Liver (tissue), 9 donors: ENCODE data around the gene LRRC10B. TPM values are rescaled to one million over a fixed set of nuclear protein-coding genes. Genes with fewer than 3 reads are reported as not detected.

Source experiments
- DNase-seq: peaks from one replicate; pipeline ENCODE4 v3.0.0-alpha.2; 2017; ENCODE audit warnings: low spot score
- H3K27ac ChIP-seq, 2 donors: one replicate each; pipeline ENCODE4 v1.7.0; 2013; ENCODE audit warnings: inconsistent platforms in 2 of 2, low read length in 2 of 2, control low read depth in 1 of 2, low read depth in 1 of 2, mild to moderate bottlenecking in 1 of 2
- H3K27me3 ChIP-seq, 4 donors: one replicate each; pipeline versions ENCODE4 v1.6.1 to v1.7.0; 2013; ENCODE audit warnings: low read length in 3 of 4, inconsistent platforms in 1 of 4, mild to moderate bottlenecking in 1 of 4, moderate library complexity in 1 of 4; ENCODE audit not compliant: control insufficient read depth in 4 of 4, insufficient read depth in 4 of 4
- H3K36me3 ChIP-seq, 4 donors: one replicate each; pipeline versions ENCODE4 v1.6.1 to v1.7.0; 2013; ENCODE audit warnings: low read length in 3 of 4, mild to moderate bottlenecking in 3 of 4, low read depth in 1 of 4, moderate library complexity in 1 of 4; ENCODE audit not compliant: control insufficient read depth in 4 of 4, insufficient read depth in 3 of 4
- H3K4me1 ChIP-seq, 4 donors: one replicate each; pipeline versions ENCODE4 v1.6.1 to v1.7.0; 2013; ENCODE audit warnings: low read length in 3 of 4, mild to moderate bottlenecking in 3 of 4, moderate library complexity in 1 of 4; ENCODE audit not compliant: control insufficient read depth in 4 of 4, insufficient read depth in 4 of 4
- H3K4me3 ChIP-seq, 3 donors: one replicate each; pipeline versions ENCODE4 v1.6.1 to v1.7.0; 2013; ENCODE audit warnings: low read length in 3 of 3, control low read depth in 1 of 3, low read depth in 1 of 3, mild to moderate bottlenecking in 1 of 3
- H3K9ac ChIP-seq, 2 donors: one replicate each; pipeline ENCODE4 v1.7.0; 2013; ENCODE audit warnings: low read length in 2 of 2, mild to moderate bottlenecking in 2 of 2, moderate library complexity in 2 of 2, control low read depth in 1 of 2, low read depth in 1 of 2
- H3K9me3 ChIP-seq, 4 donors: one replicate each; pipeline versions ENCODE4 v1.6.1 to v1.7.0; 2013; ENCODE audit warnings: low read length in 3 of 4; ENCODE audit not compliant: control insufficient read depth in 4 of 4
- EGR1 ChIP-seq, 2 donors: IDR thresholded peaks; 2 replicates each; pipeline ENCODE4 v1.6.1; 2016 to 2018; ENCODE audit warnings: antibody characterized with exemption in 2 of 2, low read depth in 2 of 2
- FOXA1 ChIP-seq: IDR thresholded peaks from 2 replicates; pipeline ENCODE4 v1.6.1; 2016; ENCODE audit warnings: antibody characterized with exemption
- FOXA2 ChIP-seq: IDR thresholded peaks from 2 replicates; pipeline ENCODE4 v1.6.1; 2016; ENCODE audit warnings: antibody characterized with exemption
- GABPA ChIP-seq, 2 donors: IDR thresholded peaks in 1 of 2; conservative IDR thresholded peaks in 1 of 2; 2 replicates each; pipeline ENCODE4 v1.6.1; 2016; ENCODE audit warnings: antibody characterized with exemption in 2 of 2, mild to moderate bottlenecking in 1 of 2, moderate library complexity in 1 of 2
- HNF4A ChIP-seq, 2 donors: conservative IDR thresholded peaks; 2 replicates each; pipeline ENCODE4 v1.6.1; 2016; ENCODE audit warnings: antibody characterized with exemption in 2 of 2, mild to moderate bottlenecking in 2 of 2
- HNF4G ChIP-seq: IDR thresholded peaks from 2 replicates; pipeline ENCODE4 v1.6.1; 2016; ENCODE audit warnings: antibody characterized with exemption
- JUND ChIP-seq, 2 donors: IDR thresholded peaks; 2 replicates each; pipeline ENCODE4 v1.6.1; 2016; ENCODE audit warnings: antibody characterized with exemption in 2 of 2
- NR2F2 ChIP-seq: IDR thresholded peaks from 2 replicates; pipeline ENCODE4 v1.6.1; 2016; ENCODE audit warnings: antibody characterized with exemption
- RAD21 ChIP-seq, 2 donors: IDR thresholded peaks; 2 replicates each; pipeline ENCODE4 v1.6.1; 2016; ENCODE audit warnings: antibody characterized with exemption in 2 of 2, mild to moderate bottlenecking in 2 of 2
- RXRA ChIP-seq, 2 donors: IDR thresholded peaks; 2 replicates each; pipeline ENCODE4 v1.6.1; 2017 to 2018; ENCODE audit warnings: antibody characterized with exemption in 2 of 2, mild to moderate bottlenecking in 1 of 2
- TAF1 ChIP-seq: conservative IDR thresholded peaks from 2 replicates; pipeline ENCODE4 v1.6.1; 2016; ENCODE audit warnings: antibody characterized with exemption, mild to moderate bottlenecking
- YY1 ChIP-seq: IDR thresholded peaks from 2 replicates; pipeline ENCODE4 v1.6.1; 2016; ENCODE audit warnings: antibody characterized with exemption, mild to moderate bottlenecking
- WGBS: extraction: QIAGEN DNeasy Blood & Tissue Kit; methylation state at CpG from one replicate; pipeline ENCODE4 v1.1.7; 2013; 5-methylcytosine and 5-hydroxymethylcytosine counted together
- polyA plus RNA-seq, 2 donors: library from polyadenylated mRNA; stranded (reverse) in 1 of 2; unstranded in 1 of 2; fragments of 200-250 nt in 1 of 2; fragments of >200 nt in 1 of 2; fragmentation: Nextera tagmentation in 1 of 2; extraction: Ambion mirVana in 1 of 2; gene quantifications; one replicate each; pipeline versions ENCODE4 v1.2.1 to v1.2.3, GENCODE V29; 2013 to 2015
- total RNA-seq, 2 donors: library from RNA; depleted of rRNA; stranded (reverse); fragments of >200 nt; gene quantifications; one replicate each; pipeline ENCODE4 v1.2.3, GENCODE V29; 2014
- TF ChIP-seq, protein P1 (sequence below): IDR thresholded peaks from 2 replicates; pipeline ENCODE4 v1.6.1; 2016; ENCODE audit warnings: antibody characterized with exemption
- TF ChIP-seq, protein P2 (sequence below): fragments of 150-350 bp; IDR thresholded peaks from 2 replicates; pipeline ENCODE4 v1.5.1; 2017; ENCODE audit warnings: improper control_type of control experiment, low read depth, low read length; ENCODE audit not compliant: missing input control
- TF ChIP-seq, protein P3 (sequence below): IDR thresholded peaks from 2 replicates; pipeline ENCODE4 v1.6.1; 2016; ENCODE audit warnings: antibody characterized with exemption, mild to moderate bottlenecking
- TF ChIP-seq, protein P4 (sequence below): IDR thresholded peaks from 2 replicates; pipeline ENCODE4 v1.6.1; 2016; ENCODE audit warnings: antibody characterized with exemption
- TF ChIP-seq, protein P5 (sequence below): IDR thresholded peaks from 2 replicates; pipeline ENCODE4 v1.6.1; 2016; ENCODE audit warnings: antibody characterized with exemption
- donor health status: healthy.
- donor health status: healthy.
- donor health status: healthy.
- donor health status: healthy.
- donor health status: healthy.

Gene LRRC10B
- total and polyA plus RNA-seq, 4 donors: 0.03 to 0.08 TPM; not detected in 2

DNA sequence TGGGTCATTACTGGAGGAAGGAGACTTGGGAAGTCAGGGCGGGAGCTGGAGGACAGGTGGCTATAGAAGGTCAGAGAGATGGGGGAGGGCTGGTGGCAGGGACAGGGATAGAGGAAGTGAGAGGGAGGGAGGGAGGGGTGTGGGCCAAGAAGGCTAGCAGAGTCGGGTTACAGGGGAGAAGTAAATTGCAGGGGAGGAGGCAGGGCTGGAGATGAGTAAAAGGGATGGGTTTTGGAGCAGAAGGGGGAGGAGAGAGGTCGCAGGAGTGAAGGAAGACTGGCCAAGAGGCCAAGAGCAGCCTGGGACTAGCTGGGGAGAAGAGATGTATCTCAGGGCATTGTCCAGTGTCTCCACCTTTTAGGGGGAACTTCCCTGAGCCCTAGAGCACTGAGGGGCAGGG is 33.0 kb downstream of the LRRC10B start:
- peaks cover 5 to 13% (median 7%) of the 10 kb centered on the region in 4 donors for H3K4me1 ChIP-seq
- TF ChIP-seq, protein P1, sequence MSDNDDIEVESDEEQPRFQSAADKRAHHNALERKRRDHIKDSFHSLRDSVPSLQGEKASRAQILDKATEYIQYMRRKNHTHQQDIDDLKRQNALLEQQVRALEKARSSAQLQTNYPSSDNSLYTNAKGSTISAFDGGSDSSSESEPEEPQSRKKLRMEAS: no peak
- TF ChIP-seq FOXA2 (no peak), YY1 (no peak), JUND (IDR thresholded peaks at IDR 0.05) (no peak), EGR1 (IDR thresholded peaks at IDR 0.05; ENCODE audit: low read depth in 2 of 2) (no peak), NR2F2 (no peak), HNF4A (conservative IDR thresholded peaks at IDR 0.05) (no peak), FOXA1 (no peak), HNF4G (no peak), TAF1 (no peak)
- TF ChIP-seq, protein P2, sequence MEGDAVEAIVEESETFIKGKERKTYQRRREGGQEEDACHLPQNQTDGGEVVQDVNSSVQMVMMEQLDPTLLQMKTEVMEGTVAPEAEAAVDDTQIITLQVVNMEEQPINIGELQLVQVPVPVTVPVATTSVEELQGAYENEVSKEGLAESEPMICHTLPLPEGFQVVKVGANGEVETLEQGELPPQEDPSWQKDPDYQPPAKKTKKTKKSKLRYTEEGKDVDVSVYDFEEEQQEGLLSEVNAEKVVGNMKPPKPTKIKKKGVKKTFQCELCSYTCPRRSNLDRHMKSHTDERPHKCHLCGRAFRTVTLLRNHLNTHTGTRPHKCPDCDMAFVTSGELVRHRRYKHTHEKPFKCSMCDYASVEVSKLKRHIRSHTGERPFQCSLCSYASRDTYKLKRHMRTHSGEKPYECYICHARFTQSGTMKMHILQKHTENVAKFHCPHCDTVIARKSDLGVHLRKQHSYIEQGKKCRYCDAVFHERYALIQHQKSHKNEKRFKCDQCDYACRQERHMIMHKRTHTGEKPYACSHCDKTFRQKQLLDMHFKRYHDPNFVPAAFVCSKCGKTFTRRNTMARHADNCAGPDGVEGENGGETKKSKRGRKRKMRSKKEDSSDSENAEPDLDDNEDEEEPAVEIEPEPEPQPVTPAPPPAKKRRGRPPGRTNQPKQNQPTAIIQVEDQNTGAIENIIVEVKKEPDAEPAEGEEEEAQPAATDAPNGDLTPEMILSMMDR: no peak
- TF ChIP-seq, protein P3, sequence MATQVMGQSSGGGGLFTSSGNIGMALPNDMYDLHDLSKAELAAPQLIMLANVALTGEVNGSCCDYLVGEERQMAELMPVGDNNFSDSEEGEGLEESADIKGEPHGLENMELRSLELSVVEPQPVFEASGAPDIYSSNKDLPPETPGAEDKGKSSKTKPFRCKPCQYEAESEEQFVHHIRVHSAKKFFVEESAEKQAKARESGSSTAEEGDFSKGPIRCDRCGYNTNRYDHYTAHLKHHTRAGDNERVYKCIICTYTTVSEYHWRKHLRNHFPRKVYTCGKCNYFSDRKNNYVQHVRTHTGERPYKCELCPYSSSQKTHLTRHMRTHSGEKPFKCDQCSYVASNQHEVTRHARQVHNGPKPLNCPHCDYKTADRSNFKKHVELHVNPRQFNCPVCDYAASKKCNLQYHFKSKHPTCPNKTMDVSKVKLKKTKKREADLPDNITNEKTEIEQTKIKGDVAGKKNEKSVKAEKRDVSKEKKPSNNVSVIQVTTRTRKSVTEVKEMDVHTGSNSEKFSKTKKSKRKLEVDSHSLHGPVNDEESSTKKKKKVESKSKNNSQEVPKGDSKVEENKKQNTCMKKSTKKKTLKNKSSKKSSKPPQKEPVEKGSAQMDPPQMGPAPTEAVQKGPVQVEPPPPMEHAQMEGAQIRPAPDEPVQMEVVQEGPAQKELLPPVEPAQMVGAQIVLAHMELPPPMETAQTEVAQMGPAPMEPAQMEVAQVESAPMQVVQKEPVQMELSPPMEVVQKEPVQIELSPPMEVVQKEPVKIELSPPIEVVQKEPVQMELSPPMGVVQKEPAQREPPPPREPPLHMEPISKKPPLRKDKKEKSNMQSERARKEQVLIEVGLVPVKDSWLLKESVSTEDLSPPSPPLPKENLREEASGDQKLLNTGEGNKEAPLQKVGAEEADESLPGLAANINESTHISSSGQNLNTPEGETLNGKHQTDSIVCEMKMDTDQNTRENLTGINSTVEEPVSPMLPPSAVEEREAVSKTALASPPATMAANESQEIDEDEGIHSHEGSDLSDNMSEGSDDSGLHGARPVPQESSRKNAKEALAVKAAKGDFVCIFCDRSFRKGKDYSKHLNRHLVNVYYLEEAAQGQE: no peak

DNA sequence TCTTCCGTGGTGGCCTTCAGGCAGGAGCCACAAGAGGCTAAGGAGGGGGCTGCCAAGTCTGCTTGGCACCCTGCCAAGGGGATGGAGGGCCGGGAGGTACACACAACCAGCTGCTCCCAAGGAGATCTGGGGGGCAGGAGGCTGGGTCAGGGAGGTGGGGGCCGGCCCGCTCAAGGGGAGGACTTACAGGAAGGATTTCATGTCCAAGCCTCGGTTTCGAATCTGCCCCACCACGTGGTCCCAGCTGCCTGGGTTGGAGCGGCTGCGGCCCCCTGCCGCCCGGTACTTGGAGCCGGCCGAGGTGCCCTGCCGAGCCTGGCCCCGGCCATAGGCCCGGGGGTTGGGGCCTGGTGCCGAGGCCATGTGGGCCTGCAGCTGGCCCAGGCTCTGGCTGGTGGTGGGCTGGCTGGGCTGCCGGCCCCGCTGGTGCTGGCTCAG is 33.5 kb downstream of the LRRC10B start:
- 79% methylated on average over 19 of the region's 19 CpGs for WGBS
- no peaks in the 10 kb centered on the region for H3K27me3 ChIP-seq
- H3K4me1 ChIP-seq: peaks cover 5 to 13% (median 7%) of the 10 kb centered on the region in 4 donors
- no peak overlapping the region for H3K27ac ChIP-seq
- no peaks in the 10 kb centered on the region for H3K36me3 ChIP-seq
- no peak for DNase-seq
- H3K4me3 ChIP-seq: no peak overlapping the region
- no peaks in the 10 kb centered on the region for H3K9me3 ChIP-seq
- no peak overlapping the region for H3K9ac ChIP-seq
- no peak for TF ChIP-seq RXRA (IDR thresholded peaks at IDR 0.05)
- no peak for TF ChIP-seq FOXA1
- TF ChIP-seq, protein P4, sequence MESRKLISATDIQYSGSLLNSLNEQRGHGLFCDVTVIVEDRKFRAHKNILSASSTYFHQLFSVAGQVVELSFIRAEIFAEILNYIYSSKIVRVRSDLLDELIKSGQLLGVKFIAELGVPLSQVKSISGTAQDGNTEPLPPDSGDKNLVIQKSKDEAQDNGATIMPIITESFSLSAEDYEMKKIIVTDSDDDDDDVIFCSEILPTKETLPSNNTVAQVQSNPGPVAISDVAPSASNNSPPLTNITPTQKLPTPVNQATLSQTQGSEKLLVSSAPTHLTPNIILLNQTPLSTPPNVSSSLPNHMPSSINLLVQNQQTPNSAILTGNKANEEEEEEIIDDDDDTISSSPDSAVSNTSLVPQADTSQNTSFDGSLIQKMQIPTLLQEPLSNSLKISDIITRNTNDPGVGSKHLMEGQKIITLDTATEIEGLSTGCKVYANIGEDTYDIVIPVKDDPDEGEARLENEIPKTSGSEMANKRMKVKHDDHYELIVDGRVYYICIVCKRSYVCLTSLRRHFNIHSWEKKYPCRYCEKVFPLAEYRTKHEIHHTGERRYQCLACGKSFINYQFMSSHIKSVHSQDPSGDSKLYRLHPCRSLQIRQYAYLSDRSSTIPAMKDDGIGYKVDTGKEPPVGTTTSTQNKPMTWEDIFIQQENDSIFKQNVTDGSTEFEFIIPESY: no peak
- TF ChIP-seq, protein P3: no peak
- TF ChIP-seq RAD21 (IDR thresholded peaks at IDR 0.05): no peak
- TF ChIP-seq HNF4A (conservative IDR thresholded peaks at IDR 0.05): no peak
- TF ChIP-seq TAF1: no peak
- TF ChIP-seq EGR1 (IDR thresholded peaks at IDR 0.05; ENCODE audit: low read depth in 2 of 2): no peak
- no peak for TF ChIP-seq HNF4G
- TF ChIP-seq, protein P2: no peak
- TF ChIP-seq NR2F2: no peak
- TF ChIP-seq, protein P1: no peak
- TF ChIP-seq YY1: no peak
- TF ChIP-seq, protein P5, sequence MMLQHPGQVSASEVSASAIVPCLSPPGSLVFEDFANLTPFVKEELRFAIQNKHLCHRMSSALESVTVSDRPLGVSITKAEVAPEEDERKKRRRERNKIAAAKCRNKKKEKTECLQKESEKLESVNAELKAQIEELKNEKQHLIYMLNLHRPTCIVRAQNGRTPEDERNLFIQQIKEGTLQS: no peak
- TF ChIP-seq GABPA (IDR thresholded peaks at IDR 0.05 in 1 of 2, conservative IDR thresholded peaks at IDR 0.05 in 1 of 2): no peak
- TF ChIP-seq FOXA2: no peak

More for the DNA sequence above, 33.0 kb downstream of the LRRC10B start:
- Histone ChIP-seq H3K4me3 (no peak overlapping the region), H3K36me3 (no peaks in the 10 kb centered on the region), H3K27me3 (no peaks in the 10 kb centered on the region), H3K9ac (no peak overlapping the region), H3K27ac (no peak overlapping the region), H3K9me3 (no peaks in the 10 kb centered on the region)
- 69% methylated on average over 3 of the region's 3 CpGs for WGBS
- DNase-seq: no peak
